ENCODE results near the gene UNC13A. TPM values are rescaled to one million over a fixed set of nuclear protein-coding genes. Genes with fewer than 3 reads are reported as not detected.

Gene UNC13A
- total RNA-seq, 1 donor from 2014 or later = 1.2 TPM

GRCh38 chr19:17620696-17621095, 67.5 kb downstream of the UNC13A start:
- H3K36me3 Mint-ChIP-seq (ENCODE audit: low read depth, unreplicated experiment) = no peaks in the 10 kb centered on the region
- peaks cover 16% of the 10 kb centered on the region for H3K27me3 Mint-ChIP-seq (ENCODE audit: unreplicated experiment)
- H3K4me3 Mint-ChIP-seq (ENCODE audit: unreplicated experiment) = no peak overlapping the region
- no peak for DNase-seq (ENCODE audit: low spot score)
- no peaks in the 10 kb centered on the region for H3K9me3 Mint-ChIP-seq (ENCODE audit: unreplicated experiment)
- TF ChIP-seq CTCF (IDR thresholded peaks at IDR 0.05; ENCODE audit: unreplicated experiment) = no peak
- no peaks in the 10 kb centered on the region for H3K4me1 Mint-ChIP-seq (ENCODE audit: unreplicated experiment)
- no peak overlapping the region for H3K27ac Mint-ChIP-seq (ENCODE audit: unreplicated experiment)

- no peaks in the 10 kb centered on the region for H3K4me1 Mint-ChIP-seq (ENCODE audit: unreplicated experiment)
- no peaks in the 10 kb centered on the region for H3K9me3 Mint-ChIP-seq (ENCODE audit: unreplicated experiment)
- no peak for TF ChIP-seq CTCF (IDR thresholded peaks at IDR 0.05; ENCODE audit: unreplicated experiment)
- H3K27me3 Mint-ChIP-seq (ENCODE audit: unreplicated experiment) = peaks cover 12% of the 10 kb centered on the region
- no peaks in the 10 kb centered on the region for H3K36me3 Mint-ChIP-seq (ENCODE audit: low read depth, unreplicated experiment)
- no peak overlapping the region for H3K27ac Mint-ChIP-seq (ENCODE audit: unreplicated experiment)
- H3K4me3 Mint-ChIP-seq (ENCODE audit: unreplicated experiment) = no peak overlapping the region
- no peak for DNase-seq (ENCODE audit: low spot score)
Measured at GRCh38 chr19:17618936-17619335, 69.2 kb downstream of the UNC13A start.

- no peak for TF ChIP-seq CTCF (IDR thresholded peaks at IDR 0.05; ENCODE audit: unreplicated experiment)
- no peak overlapping the region for H3K4me3 Mint-ChIP-seq (ENCODE audit: unreplicated experiment)
- H3K27ac Mint-ChIP-seq (ENCODE audit: unreplicated experiment) = no peak overlapping the region
- no peak for DNase-seq (ENCODE audit: low spot score)
- no peaks in the 10 kb centered on the region for H3K9me3 Mint-ChIP-seq (ENCODE audit: unreplicated experiment)
- H3K4me1 Mint-ChIP-seq (ENCODE audit: unreplicated experiment) = no peaks in the 10 kb centered on the region
- peaks cover 8% of the 10 kb centered on the region for H3K27me3 Mint-ChIP-seq (ENCODE audit: unreplicated experiment)
- H3K36me3 Mint-ChIP-seq (ENCODE audit: low read depth, unreplicated experiment) = no peaks in the 10 kb centered on the region
Measured at GRCh38 chr19:17618281-17618903, 69.8 kb downstream of the UNC13A start.

DNA sequence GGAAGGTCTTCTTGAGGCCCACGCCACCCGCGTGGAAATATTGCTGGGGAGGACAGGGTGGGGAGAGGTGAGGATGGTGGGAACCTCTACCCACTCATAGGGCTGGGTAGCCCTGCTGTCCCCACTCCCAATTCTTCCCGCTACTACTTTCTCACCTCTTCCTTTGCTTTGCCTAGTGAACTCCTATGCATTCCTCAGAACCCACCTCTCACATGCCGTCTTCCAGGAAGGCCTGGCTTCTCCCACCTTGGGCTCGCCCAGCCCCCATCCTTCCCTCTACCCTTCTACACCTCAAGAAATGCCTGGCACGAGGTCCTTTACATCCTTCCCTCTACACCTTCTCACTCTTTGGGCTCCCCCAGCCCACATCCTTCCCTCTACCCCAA, 70.4 kb downstream of the UNC13A start:
- no peaks in the 10 kb centered on the region for H3K4me1 Mint-ChIP-seq (ENCODE audit: unreplicated experiment)
- no peaks in the 10 kb centered on the region for H3K36me3 Mint-ChIP-seq (ENCODE audit: low read depth, unreplicated experiment)
- peaks cover 8% of the 10 kb centered on the region for H3K27me3 Mint-ChIP-seq (ENCODE audit: unreplicated experiment)
- no peak for TF ChIP-seq CTCF (IDR thresholded peaks at IDR 0.05; ENCODE audit: unreplicated experiment)
- H3K4me3 Mint-ChIP-seq (ENCODE audit: unreplicated experiment) = no peak overlapping the region
- no peak for DNase-seq (ENCODE audit: low spot score)
- H3K27ac Mint-ChIP-seq (ENCODE audit: unreplicated experiment) = no peak overlapping the region
- no peaks in the 10 kb centered on the region for H3K9me3 Mint-ChIP-seq (ENCODE audit: unreplicated experiment)

GRCh38 chr19:17616961-17617806, 71.0 kb downstream of the UNC13A start:
- peaks cover 1% of the 10 kb centered on the region for H3K36me3 Mint-ChIP-seq (ENCODE audit: low read depth, unreplicated experiment)
- no peak for TF ChIP-seq CTCF (IDR thresholded peaks at IDR 0.05; ENCODE audit: unreplicated experiment)
- peaks cover 8% of the 10 kb centered on the region for H3K27me3 Mint-ChIP-seq (ENCODE audit: unreplicated experiment)
- no peaks in the 10 kb centered on the region for H3K9me3 Mint-ChIP-seq (ENCODE audit: unreplicated experiment)
- no peaks in the 10 kb centered on the region for H3K4me1 Mint-ChIP-seq (ENCODE audit: unreplicated experiment)
- no peak for DNase-seq (ENCODE audit: low spot score)
- H3K27ac Mint-ChIP-seq (ENCODE audit: unreplicated experiment) = no peak overlapping the region
- no peak overlapping the region for H3K4me3 Mint-ChIP-seq (ENCODE audit: unreplicated experiment)

All from endothelial cell (in vitro differentiated cells).